BE2C (cell line): Measurements from ENCODE around the gene PKM.

ENCODE experiments used
- DNase-seq: peaks from one replicate; pipeline ENCODE4 v3.0.0-alpha.2; 2020
- H3K27me3 ChIP-seq: fragments of 250-450 bp; sonication (Bioruptor Pico); 2 replicates; pipeline ENCODE4 v1.5.1; 2020; ENCODE audit warnings: mild to moderate bottlenecking
- H3K36me3 ChIP-seq: fragments of 250-450 bp; sonication (Bioruptor Pico); 2 replicates; pipeline ENCODE4 v1.5.1; 2020; ENCODE audit warnings: mild to moderate bottlenecking
- H3K4me1 ChIP-seq: fragments of 250-450 bp; sonication (Bioruptor Pico); 2 replicates; pipeline ENCODE4 v1.5.1; 2020
- H3K4me3 ChIP-seq: 2 replicates; pipeline ENCODE4 v1.5.1; 2011; ENCODE audit warnings: low read depth, low read length
- H3K9me3 ChIP-seq: fragments of 250-450 bp; sonication (Bioruptor Pico); 2 replicates; pipeline ENCODE4 v1.5.1; 2020
- CTCF ChIP-seq: IDR thresholded peaks from 2 replicates; pipeline ENCODE4 v1.5.1; 2012; ENCODE audit warnings: mild to moderate bottlenecking, low read depth, low read length

The PKM gene

GRCh38 chr15:72169921-72170611 is 60.9 kb downstream of the PKM start:
- Histone ChIP-seq H3K36me3 (no peaks in the 10 kb centered on the region), H3K9me3 (no peaks in the 10 kb centered on the region), H3K27me3 (no peaks in the 10 kb centered on the region), H3K4me1 (no peaks in the 10 kb centered on the region), H3K4me3 (no peak overlapping the region)
- TF ChIP-seq CTCF: no peak
- no peak for DNase-seq

- H3K9me3 ChIP-seq: no peaks in the 10 kb centered on the region
- H3K36me3 ChIP-seq: no peaks in the 10 kb centered on the region
- TF ChIP-seq CTCF: no peak
- no peak for DNase-seq
- H3K4me1 ChIP-seq: no peaks in the 10 kb centered on the region
- H3K4me3 ChIP-seq: no peak overlapping the region
- H3K27me3 ChIP-seq: no peaks in the 10 kb centered on the region
These were observed 61.6 kb downstream of the PKM start for GRCh38 chr15:72169236-72169920.

- H3K4me1 ChIP-seq: no peaks in the 10 kb centered on the region
- TF ChIP-seq CTCF: no peak
- H3K4me3 ChIP-seq: no peak overlapping the region
- DNase-seq: no peak
- no peaks in the 10 kb centered on the region for H3K36me3 ChIP-seq
- H3K27me3 ChIP-seq: no peaks in the 10 kb centered on the region
- H3K9me3 ChIP-seq: no peaks in the 10 kb centered on the region
These were observed 62.2 kb downstream of the PKM start for GRCh38 chr15:72168808-72169190.

GRCh38 chr15:72168131-72168807 is 62.7 kb downstream of the PKM start:
- Histone ChIP-seq H3K4me3 (no peak overlapping the region), H3K27me3 (no peaks in the 10 kb centered on the region), H3K9me3 (no peaks in the 10 kb centered on the region), H3K4me1 (no peaks in the 10 kb centered on the region), H3K36me3 (no peaks in the 10 kb centered on the region)
- no peak for TF ChIP-seq CTCF
- DNase-seq: no peak

GRCh38 chr15:72167445-72167844 is 63.5 kb downstream of the PKM start:
- TF ChIP-seq CTCF: no peak
- H3K36me3 ChIP-seq: no peaks in the 10 kb centered on the region
- H3K4me3 ChIP-seq: no peak overlapping the region
- no peak for DNase-seq
- no peaks in the 10 kb centered on the region for H3K9me3 ChIP-seq
- no peaks in the 10 kb centered on the region for H3K4me1 ChIP-seq
- no peaks in the 10 kb centered on the region for H3K27me3 ChIP-seq
